Ureter (tissue), 1 donor: ENCODE measurements around the gene HOMEZ. TPM values are rescaled to one million over a fixed set of nuclear protein-coding genes. Genes with fewer than 3 reads are reported as not detected.

ENCODE experiments used
- DNase-seq: peaks from one replicate; pipeline ENCODE4 v3.0.0-alpha.2; 2020; ENCODE audit warnings: low spot score
- total RNA-seq: library from RNA; stranded (reverse); gene quantifications from one replicate; pipeline ENCODE4 v1.2.4, GENCODE V29; 2023
- donor health status: DM: yes; HTN: yes; CAD: no.

Gene HOMEZ
- total RNA-seq, 1 donor from 2014 or later: 32.7 TPM

GRCh38 chr14:23307687-23308644 is 22.0 kb upstream of the HOMEZ start:
- DNase-seq: no peak

GRCh38 chr14:23307146-23307530 is 21.2 kb upstream of the HOMEZ start:
- no peak for DNase-seq

GRCh38 chr14:23306412-23307145 is 20.6 kb upstream of the HOMEZ start, which contains the start of gene BCL2L2:
Gene BCL2L2, plus strand, starts transcription at chr14:23306833. Its CDS starts 935 bp downstream, at chr14:23307768.
- peak; percentile 94 for DNase-seq

DNA sequence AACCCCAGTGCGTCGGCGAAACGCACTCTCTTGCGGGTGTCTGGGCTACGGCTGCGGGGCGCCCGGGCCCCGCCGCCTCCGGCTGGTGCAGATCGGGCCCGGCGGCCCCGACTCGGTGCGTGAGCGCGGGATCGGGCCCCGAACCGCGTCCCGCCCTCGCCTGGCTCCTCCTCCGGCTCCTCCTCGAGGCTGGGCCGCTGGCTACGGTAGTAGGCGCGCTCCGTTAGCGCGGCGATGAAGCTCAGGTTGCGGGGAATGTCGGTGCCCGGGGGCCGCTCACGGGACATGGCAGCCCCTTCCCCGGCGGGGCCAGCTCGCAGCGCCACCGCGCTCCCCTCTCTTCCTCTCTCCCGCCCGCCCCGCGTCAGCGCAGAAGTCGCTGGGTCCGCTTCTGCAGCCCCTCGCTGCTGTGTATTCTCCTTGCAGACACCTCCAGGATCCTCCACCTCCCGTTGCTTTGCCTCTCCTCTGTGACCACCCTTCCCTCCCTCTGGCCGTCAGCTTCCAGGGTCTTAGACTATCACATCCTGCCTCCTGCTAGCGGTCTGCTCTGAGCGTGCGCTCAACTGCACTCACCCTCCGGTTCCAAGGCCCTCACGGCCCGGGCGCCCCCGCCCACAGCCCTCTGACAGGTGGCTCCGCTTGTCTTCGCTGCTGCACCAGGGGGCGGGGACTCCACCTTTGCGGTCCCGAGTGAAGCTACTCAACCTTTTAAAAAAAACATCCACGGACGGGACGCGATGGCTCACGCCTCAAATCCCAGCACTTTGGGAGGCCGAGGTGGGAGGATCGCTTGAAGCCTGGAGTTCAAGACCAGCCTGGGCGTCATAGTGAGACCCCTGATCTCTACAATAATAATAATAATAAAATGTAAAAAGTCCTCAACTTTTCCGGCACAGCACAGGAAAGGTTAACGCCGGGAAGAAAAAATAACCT is 16.6 kb upstream of the HOMEZ start, which contains the start of gene PPP1R3E:
Gene PPP1R3E (minus strand): TSS at position 570 of the 936 bp plus-strand sequence. CDS start 283 bp downstream, at position 287.
- DNase-seq: peak; percentile 75

DNA sequence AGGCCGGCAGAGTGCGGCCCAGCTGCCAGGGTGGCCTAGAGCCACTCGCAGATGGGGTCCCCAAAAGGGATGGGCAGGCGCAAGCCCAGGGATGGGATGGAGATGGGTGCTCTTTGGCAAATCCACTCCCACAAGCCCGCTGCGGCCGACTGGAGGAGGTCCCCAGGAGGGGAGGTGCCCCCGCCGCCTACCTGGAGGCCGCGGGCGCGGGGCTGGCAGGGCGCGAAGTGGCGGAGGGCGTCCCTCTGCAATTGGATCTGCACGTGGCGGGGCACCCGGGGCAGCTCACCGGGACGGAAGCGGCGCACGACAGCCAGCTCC is 16.0 kb upstream of the HOMEZ start:
- DNase-seq: no peak

GRCh38 chr14:23301288-23301968 is 15.5 kb upstream of the HOMEZ start:
- peak; percentile 98 for DNase-seq

DNA sequence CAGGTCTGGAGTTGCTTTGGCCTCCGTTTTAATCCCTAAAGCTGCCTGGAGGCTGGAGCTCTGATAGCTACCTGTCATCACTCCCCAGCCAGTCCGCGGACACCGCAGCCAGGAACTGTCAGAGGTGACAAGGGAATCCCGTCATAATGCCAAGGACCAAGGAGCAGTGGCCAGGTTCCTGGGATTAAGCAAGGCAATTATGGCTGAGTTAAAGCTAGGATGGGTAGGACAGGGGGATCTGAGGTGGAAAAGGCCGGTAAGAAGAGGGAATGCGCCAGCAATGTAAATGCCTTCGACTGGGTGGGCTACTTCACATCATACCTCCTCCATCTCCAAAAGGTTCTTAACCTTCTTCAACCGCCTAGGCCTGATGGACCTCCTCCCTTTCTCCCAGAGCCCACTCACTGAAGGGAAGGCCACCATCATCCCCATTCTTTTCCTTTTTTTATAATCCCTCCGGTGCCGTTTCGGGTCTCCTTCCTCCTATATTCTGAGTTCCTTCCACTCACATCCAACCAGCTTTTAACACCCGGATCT is 14.8 kb upstream of the HOMEZ start:
- no peak for DNase-seq

DNA sequence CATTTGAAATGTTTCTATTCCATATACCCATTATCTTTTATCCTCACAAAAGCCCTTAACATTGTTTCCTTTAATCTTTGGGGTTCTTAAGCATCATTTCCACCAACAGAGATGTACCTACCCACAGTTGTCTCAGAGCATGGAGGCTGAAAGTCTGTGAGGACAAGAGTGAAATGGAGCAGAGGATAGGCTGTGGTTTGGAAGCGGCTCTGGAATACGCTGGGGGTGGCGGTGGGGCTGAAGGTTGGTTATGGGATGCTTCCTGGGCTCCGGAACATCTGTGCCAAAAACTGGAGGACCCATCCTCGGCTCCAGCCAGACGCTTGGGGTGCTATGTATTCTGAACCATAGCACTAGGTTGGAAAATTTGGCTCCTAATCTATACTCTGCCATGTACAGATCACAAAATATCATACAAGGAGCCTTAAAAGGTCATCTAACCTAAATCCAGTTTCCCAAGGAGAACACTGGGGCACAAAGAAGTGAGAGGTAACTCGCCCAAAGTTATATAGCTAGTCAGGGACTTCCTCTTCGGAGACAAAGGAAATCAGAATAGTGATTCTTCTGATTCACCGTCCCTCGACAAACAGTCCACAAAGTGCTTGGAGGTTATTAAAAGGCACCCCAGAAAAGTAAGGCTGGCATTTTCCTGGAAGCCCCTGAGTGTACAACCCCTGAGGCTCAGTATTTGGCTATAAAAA is 14.2 kb upstream of the HOMEZ start:
- no peak for DNase-seq

DNA sequence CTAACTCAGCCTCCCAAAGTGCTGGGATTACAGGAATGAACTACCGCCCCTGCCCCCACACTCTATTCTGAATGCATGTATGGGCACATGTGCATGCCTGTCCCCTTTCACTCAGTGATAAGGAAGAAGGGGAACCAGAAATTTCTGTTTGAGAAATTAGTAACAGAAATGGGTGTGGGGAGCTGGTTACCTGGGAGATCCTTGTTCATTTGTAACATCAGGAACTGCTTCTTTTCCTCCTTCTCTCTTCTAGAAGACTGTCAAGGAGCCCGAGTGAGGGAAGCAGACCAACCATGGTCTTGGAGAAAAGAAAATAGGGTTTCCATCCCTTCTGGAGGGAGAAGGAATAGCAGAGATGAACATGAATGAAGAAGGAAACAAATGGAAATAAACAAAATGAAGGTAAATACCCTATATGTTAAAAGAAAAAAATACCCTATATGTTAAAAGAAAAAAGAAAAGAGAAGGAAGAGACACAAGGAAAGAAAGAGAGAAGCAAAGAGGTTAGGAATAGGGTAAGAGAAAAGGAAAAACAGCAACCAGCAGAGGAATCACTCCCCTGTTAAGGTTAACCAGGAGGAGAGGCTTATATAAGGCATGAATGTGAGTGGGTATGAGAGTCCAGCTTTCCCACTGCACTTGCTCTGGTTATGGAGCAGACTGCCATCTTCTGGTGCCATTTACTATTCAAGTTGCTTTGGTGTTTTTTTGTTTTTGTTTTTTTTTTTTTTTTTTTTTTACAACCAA is 13.5 kb upstream of the HOMEZ start:
- peak; percentile 77 for DNase-seq

GRCh38 chr14:23297611-23298277 is 11.8 kb upstream of the HOMEZ start:
- no peak for DNase-seq

DNA sequence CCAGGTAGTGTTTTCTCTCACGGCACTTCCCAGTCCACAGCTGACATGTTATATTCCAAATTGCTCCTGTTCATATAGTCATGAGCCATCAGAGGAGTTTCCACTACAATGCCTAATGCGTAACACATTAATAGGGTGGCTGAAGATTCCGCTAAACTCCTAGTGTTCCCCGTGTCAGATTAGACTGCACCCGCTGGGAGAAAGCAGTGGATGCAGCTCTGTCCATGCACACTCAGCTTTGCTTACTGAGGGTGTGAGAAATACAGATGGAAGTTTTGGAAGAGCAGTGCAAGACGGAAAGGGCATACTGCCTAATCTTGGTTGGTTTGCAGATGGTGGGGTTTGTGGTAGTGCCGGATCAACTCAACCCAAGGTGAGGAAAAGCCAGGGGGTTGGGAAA is 11.2 kb upstream of the HOMEZ start:
- no peak for DNase-seq

DNA sequence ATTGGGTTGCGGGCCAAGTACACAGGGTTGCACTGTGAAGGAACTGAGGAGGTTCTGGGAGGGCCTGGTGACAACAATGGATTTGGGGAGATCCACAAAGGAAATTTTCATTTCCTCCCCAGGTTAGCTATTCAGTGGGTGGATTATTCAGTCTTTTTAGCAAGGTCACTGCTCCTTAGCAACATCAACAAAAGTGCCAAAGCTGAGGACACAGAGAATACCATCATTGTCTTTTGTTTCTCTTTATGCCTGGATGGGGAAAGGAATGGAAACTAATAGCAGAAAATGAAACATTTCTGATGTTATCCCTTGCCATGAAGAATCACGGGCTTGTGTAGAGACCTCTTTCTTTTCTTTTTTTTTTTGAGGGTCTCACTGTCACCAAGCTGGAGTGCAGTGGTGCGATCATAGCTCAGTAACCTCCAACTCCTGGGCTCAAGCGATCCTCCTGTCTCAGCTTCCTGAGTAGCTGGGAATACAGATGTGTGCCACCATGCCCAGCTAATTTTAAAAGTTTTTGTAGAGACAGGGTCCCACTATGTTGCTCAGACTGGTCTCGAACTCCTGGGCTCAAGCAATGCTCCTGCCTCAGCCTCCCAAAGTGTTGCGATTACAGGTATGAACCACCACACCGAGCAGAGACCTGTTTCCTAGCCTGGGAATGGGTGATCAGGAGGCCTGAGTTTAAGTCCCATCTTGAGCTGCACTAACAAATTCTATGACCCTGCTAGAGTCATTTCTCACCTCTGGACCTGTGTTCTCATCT is 10.3 kb upstream of the HOMEZ start:
- no peak for DNase-seq

- no peak for DNase-seq
Observed at GRCh38 chr14:23294734-23295561, 9.0 kb upstream of the HOMEZ start.

GRCh38 chr14:23286902-23287479 is 1.1 kb upstream of the HOMEZ start:
- DNase-seq: no peak

DNA sequence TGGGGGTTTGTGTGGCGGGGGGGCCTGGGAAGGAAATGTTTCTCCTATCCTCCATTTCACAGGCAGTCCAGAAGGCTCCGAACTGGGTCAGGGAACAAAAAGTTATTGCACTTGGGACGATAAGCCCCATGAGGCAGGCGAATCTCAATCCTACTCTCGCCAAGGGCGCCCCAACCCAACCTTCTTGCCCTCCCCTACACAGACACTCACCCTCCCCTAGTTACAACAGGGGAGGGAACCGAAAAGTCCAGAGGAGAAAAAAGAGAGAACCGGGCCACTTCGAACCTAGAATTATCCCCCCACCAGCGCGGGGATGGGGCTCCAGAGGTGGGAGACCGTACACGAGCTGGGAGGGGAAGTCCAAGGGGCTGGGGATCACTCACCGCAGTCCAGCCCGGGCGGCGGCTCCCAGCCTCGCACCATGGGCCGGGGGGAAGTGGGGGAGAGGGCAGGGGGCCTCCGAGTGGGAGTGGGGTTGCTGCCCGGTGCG is 357 bp downstream of the HOMEZ start:
- DNase-seq: no peak

GRCh38 chr14:23284654-23285529 is 1.0 kb downstream of the HOMEZ start:
- no peak for DNase-seq
